Hepatocyte (in vitro differentiated cells): ENCODE data around the gene ENOX1. TPM values are rescaled to one million over a fixed set of nuclear protein-coding genes. Genes with fewer than 3 reads are reported as not detected.

Experiments used
- DNase-seq: peaks from one replicate; pipeline ENCODE4 v3.0.0-alpha.2; 2016; ENCODE audit warnings: low spot score
- H2AFZ ChIP-seq: fragments of 200-600 bp; sonication (generic); 2 replicates; pipeline ENCODE4 v1.6.0; 2016; ENCODE audit warnings: antibody characterized with exemption, mild to moderate bottlenecking
- H3K27ac ChIP-seq: fragments of 200-600 bp; sonication (generic); 2 replicates; pipeline ENCODE4 v1.5.1; 2016; ENCODE audit warnings: mild to moderate bottlenecking
- H3K27me3 ChIP-seq: fragments of 200-600 bp; sonication (generic); 2 replicates; pipeline ENCODE4 v1.6.1; 2016
- H3K36me3 ChIP-seq: fragments of 200-600 bp; sonication (generic); replicated peaks from 2 replicates; pipeline ENCODE4 v1.5.1; 2016; ENCODE audit warnings: low read depth; ENCODE audit not compliant: insufficient read depth
- H3K4me1 ChIP-seq: fragments of 200-600 bp; sonication (generic); 2 replicates; pipeline ENCODE4 v1.5.1; 2016; ENCODE audit warnings: mild to moderate bottlenecking, moderate library complexity; ENCODE audit not compliant: insufficient read depth
- H3K4me2 ChIP-seq: fragments of 200-600 bp; sonication (generic); 2 replicates; pipeline ENCODE4 v1.6.0; 2016
- H3K4me3 ChIP-seq: fragments of 200-600 bp; sonication (generic); 2 replicates; pipeline ENCODE4 v1.5.1; 2016; ENCODE audit warnings: mild to moderate bottlenecking
- H3K79me2 ChIP-seq: fragments of 200-600 bp; sonication (generic); 2 replicates; pipeline ENCODE4 v1.6.0; 2017; ENCODE audit warnings: mild to moderate bottlenecking
- H3K9me2 ChIP-seq: fragments of 200-600 bp; sonication (generic); replicated peaks from 2 replicates; pipeline ENCODE4 v1.6.0; 2017; ENCODE audit warnings: mild to moderate bottlenecking; ENCODE audit not compliant: insufficient read depth
- H3K9me3 ChIP-seq: fragments of 200-600 bp; sonication (generic); 2 replicates; pipeline ENCODE4 v1.5.1; 2016; ENCODE audit warnings: low read depth, mild to moderate bottlenecking
- H4K20me1 ChIP-seq: fragments of 200-600 bp; sonication (generic); 2 replicates; pipeline ENCODE4 v1.6.0; 2016; ENCODE audit warnings: mild to moderate bottlenecking; ENCODE audit not compliant: insufficient read depth, poor library complexity, severe bottlenecking
- CTCF ChIP-seq: fragments of 200-600 bp; sonication (generic); IDR thresholded peaks from 2 replicates; pipeline ENCODE4 v1.5.1; 2016; ENCODE audit warnings: antibody characterized with exemption, mild to moderate bottlenecking; ENCODE audit not compliant: poor library complexity
- EZH2 ChIP-seq: fragments of 200-600 bp; sonication (generic); IDR thresholded peaks from 2 replicates; pipeline ENCODE4 v1.6.1; 2016; ENCODE audit warnings: antibody characterized with exemption, mild to moderate bottlenecking, borderline replicate concordance
- EZH2phosphoT487 ChIP-seq: fragments of 200-600 bp; sonication (generic); IDR thresholded peaks from one replicate; pipeline ENCODE4 v1.6.1; 2018; ENCODE audit warnings: antibody characterized with exemption, mild to moderate bottlenecking, low read depth, moderate library complexity; ENCODE audit not compliant: unreplicated experiment, severe bottlenecking
- WGBS: methylation state at CpG from one replicate; pipeline ENCODE4 v1.1.6; 2016; ENCODE audit warnings: low lambda C conversion rate; ENCODE audit errors: missing lambda C conversion rate; 5-methylcytosine and 5-hydroxymethylcytosine counted together
- polyA plus RNA-seq: library from polyadenylated mRNA; unstranded; fragments of >200 nt; fragmentation: Nextera tagmentation; extraction: Ambion mirVana; gene quantifications from 2 replicates; pipeline ENCODE4 v1.2.1, GENCODE V29; 2016
- total RNA-seq: library from RNA; depleted of rRNA; stranded (reverse); fragments of >200 nt; gene quantifications from 2 replicates; pipeline ENCODE4 v1.2.3, GENCODE V29; 2014

The ENOX1 gene
- total and polyA plus RNA-seq, 2 experiments from 2014 or later, result 2.4 to 4.0 TPM

GRCh38 chr13:43728421-43728820 lies 58.4 kb downstream of the ENOX1 start:
- H2AFZ ChIP-seq, result no peak overlapping the region
- H3K4me1 ChIP-seq, result no peaks in the 10 kb centered on the region
- H3K36me3 ChIP-seq, result no peaks in the 10 kb centered on the region

GRCh38 chr13:43727856-43728255 lies 58.9 kb downstream of the ENOX1 start:
- no peaks in the 10 kb centered on the region for H3K9me3 ChIP-seq
- no peak overlapping the region for H3K4me2 ChIP-seq
- DNase-seq, result no peak
- no peak overlapping the region for H2AFZ ChIP-seq
- H3K79me2 ChIP-seq, result no peaks in the 10 kb centered on the region
- no peaks in the 10 kb centered on the region for H3K36me3 ChIP-seq
- H3K27me3 ChIP-seq, result no peaks in the 10 kb centered on the region
- no peaks in the 10 kb centered on the region for H3K4me1 ChIP-seq
- 81% methylated on average over 1 of the region's 1 CpG for WGBS
- H4K20me1 ChIP-seq, result no peaks in the 10 kb centered on the region
- H3K4me3 ChIP-seq, result no peak overlapping the region
- no peak for TF ChIP-seq EZH2phosphoT487
- TF ChIP-seq EZH2, result no peak
- no peak for TF ChIP-seq CTCF
- no peaks in the 10 kb centered on the region for H3K9me2 ChIP-seq
- H3K27ac ChIP-seq, result no peak overlapping the region

More at GRCh38 chr13:43728421-43728820, 58.4 kb downstream of the ENOX1 start:
- no peaks in the 10 kb centered on the region for H3K27me3 ChIP-seq
- 38% methylated on average over 1 of the region's 1 CpG for WGBS
- no peaks in the 10 kb centered on the region for H3K79me2 ChIP-seq
- no peak for TF ChIP-seq EZH2phosphoT487
- no peak for TF ChIP-seq EZH2
- TF ChIP-seq CTCF, result no peak
- no peak overlapping the region for H3K4me2 ChIP-seq
- H3K9me2 ChIP-seq, result no peaks in the 10 kb centered on the region
- H4K20me1 ChIP-seq, result no peaks in the 10 kb centered on the region
- no peak overlapping the region for H3K27ac ChIP-seq
- H3K4me3 ChIP-seq, result no peak overlapping the region
- H3K9me3 ChIP-seq, result no peaks in the 10 kb centered on the region
- DNase-seq, result no peak

GRCh38 chr13:43725460-43725859 lies 61.3 kb downstream of the ENOX1 start:
- DNase-seq, result no peak
- no peaks in the 10 kb centered on the region for H3K9me2 ChIP-seq
- no peak overlapping the region for H2AFZ ChIP-seq
- H3K27ac ChIP-seq, result no peak overlapping the region
- H4K20me1 ChIP-seq, result no peaks in the 10 kb centered on the region
- H3K9me3 ChIP-seq, result no peaks in the 10 kb centered on the region
- no peaks in the 10 kb centered on the region for H3K4me1 ChIP-seq
- TF ChIP-seq EZH2, result no peak
- TF ChIP-seq CTCF, result no peak
- no peak for TF ChIP-seq EZH2phosphoT487
- WGBS, result 85% methylated on average over 6 of the region's 6 CpGs
- H3K4me3 ChIP-seq, result no peak overlapping the region
- no peaks in the 10 kb centered on the region for H3K79me2 ChIP-seq
- H3K27me3 ChIP-seq, result no peaks in the 10 kb centered on the region
- H3K4me2 ChIP-seq, result no peak overlapping the region
- H3K36me3 ChIP-seq, result no peaks in the 10 kb centered on the region
